Transverse colon (tissue), 4 donors: ENCODE measurements around the gene RARB.

Experiments
- EP300 ChIP-seq: sonication (generic); formaldehyde crosslinking; IDR thresholded peaks from one replicate; pipeline ENCODE4 v1.6.1; 2017; ENCODE audit warnings: antibody characterized with exemption, low read depth
- POLR2A ChIP-seq: fragments of 450-650 bp; IDR thresholded peaks from one replicate; pipeline ENCODE4 v1.6.1; 2016; ENCODE audit warnings: antibody characterized with exemption, mild to moderate bottlenecking, moderate library complexity
- POLR2AphosphoS5 ChIP-seq, 3 donors: sonication (generic); formaldehyde crosslinking; IDR thresholded peaks; one replicate each; pipeline ENCODE4 v1.6.1; 2016; ENCODE audit warnings: antibody characterized with exemption in 3 of 3
- TF ChIP-seq, protein P1 (sequence below), 5 experiments: fragments of 200-600 bp in 3 of 5; fragments of 450-650 bp in 2 of 5; sonication (generic) in 3 of 5; IDR thresholded peaks; 1 replicate in 2 of 5; 2 replicates in 3 of 5; pipeline ENCODE4 v1.5.1; 2016 to 2017; ENCODE audit warnings: antibody characterized with exemption in 5 of 5, inconsistent platforms in 3 of 5, mild to moderate bottlenecking in 2 of 5, moderate library complexity in 1 of 5

DNA sequence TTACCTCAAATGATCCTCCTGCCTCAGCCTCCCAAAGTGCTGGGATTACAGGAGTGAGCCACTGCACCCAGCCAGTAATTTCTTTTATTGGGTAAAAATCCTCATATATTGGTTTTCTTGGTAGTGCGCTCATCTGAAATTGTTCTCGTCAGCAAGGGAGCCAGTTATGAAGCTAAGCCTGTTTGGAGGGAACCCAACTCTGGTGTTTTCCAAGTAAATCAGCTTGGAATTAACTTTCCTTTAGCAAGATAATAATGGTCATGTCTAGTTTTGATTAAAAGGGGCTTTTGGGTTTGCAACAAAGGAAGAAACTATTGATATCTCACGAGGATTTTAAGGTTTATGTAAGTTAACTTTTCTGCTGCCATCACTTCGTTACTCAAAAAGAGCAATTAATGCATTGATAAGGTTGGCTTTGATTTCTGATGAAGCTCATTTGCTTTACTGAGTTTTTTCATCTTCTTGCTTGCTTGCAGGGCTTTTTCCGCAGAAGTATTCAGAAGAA is 72.7 kb downstream of the RARB start:
- TF ChIP-seq POLR2A: no peak
- TF ChIP-seq, protein P1, sequence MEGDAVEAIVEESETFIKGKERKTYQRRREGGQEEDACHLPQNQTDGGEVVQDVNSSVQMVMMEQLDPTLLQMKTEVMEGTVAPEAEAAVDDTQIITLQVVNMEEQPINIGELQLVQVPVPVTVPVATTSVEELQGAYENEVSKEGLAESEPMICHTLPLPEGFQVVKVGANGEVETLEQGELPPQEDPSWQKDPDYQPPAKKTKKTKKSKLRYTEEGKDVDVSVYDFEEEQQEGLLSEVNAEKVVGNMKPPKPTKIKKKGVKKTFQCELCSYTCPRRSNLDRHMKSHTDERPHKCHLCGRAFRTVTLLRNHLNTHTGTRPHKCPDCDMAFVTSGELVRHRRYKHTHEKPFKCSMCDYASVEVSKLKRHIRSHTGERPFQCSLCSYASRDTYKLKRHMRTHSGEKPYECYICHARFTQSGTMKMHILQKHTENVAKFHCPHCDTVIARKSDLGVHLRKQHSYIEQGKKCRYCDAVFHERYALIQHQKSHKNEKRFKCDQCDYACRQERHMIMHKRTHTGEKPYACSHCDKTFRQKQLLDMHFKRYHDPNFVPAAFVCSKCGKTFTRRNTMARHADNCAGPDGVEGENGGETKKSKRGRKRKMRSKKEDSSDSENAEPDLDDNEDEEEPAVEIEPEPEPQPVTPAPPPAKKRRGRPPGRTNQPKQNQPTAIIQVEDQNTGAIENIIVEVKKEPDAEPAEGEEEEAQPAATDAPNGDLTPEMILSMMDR (IDR thresholded peaks at IDR 0.05): no peak
- no peak for TF ChIP-seq EP300
- no peak for TF ChIP-seq POLR2AphosphoS5 (IDR thresholded peaks at IDR 0.05)
